Ovary (tissue), 9 donors: ENCODE results near the gene NR3C1. TPM values are rescaled to one million over a fixed set of nuclear protein-coding genes. Genes with fewer than 3 reads are reported as not detected.

Source experiments
- DNase-seq, 5 donors: peaks; one replicate each; pipeline ENCODE4 v3.0.0-alpha.2; 2019 to 2020
- H3K27ac ChIP-seq, 2 donors: fragments of 200-600 bp; one replicate each; pipeline versions ENCODE4 v1.5.1 to v1.8.0; 2019 to 2022
- H3K27me3 ChIP-seq: fragments of 200-600 bp; one replicate; pipeline ENCODE4 v1.8.0; 2022
- H3K36me3 ChIP-seq: fragments of 200-600 bp; sonication (generic); one replicate; pipeline ENCODE4 v1.5.1; 2019
- H3K4me1 ChIP-seq: one replicate; pipeline ENCODE4 v1.8.1; 2013; ENCODE audit warnings: mild to moderate bottlenecking, moderate library complexity; ENCODE audit not compliant: insufficient read depth
- H3K4me3 ChIP-seq: fragments of 200-600 bp; sonication (generic); one replicate; pipeline ENCODE4 v1.5.1; 2017
- H3K9me3 ChIP-seq, 2 donors: fragments of 200-600 bp in 1 of 2; sonication (generic) in 1 of 2; one replicate each; pipeline versions ENCODE4 v1.5.1 to v1.8.1; 2013 to 2019; ENCODE audit warnings: mild to moderate bottlenecking in 1 of 2, moderate library complexity in 1 of 2
- EP300 ChIP-seq: sonication (generic); formaldehyde crosslinking; IDR thresholded peaks from one replicate; pipeline ENCODE4 v1.6.1; 2017; ENCODE audit warnings: antibody characterized with exemption
- POLR2A ChIP-seq: fragments of 450-650 bp; IDR thresholded peaks from one replicate; pipeline ENCODE4 v1.6.1; 2017; ENCODE audit warnings: antibody characterized with exemption, mild to moderate bottlenecking, moderate library complexity
- WGBS, 3 donors: extraction: QIAGEN DNeasy Blood & Tissue Kit in 1 of 3; methylation state at CpG; one replicate each; pipeline versions ENCODE4 v1.1.5 to v1.1.7; 2013 to 2017; 5-methylcytosine and 5-hydroxymethylcytosine counted together
- intact Hi-C, 4 donors: fragments of 100-400 bp; cut with DNase I; formaldehyde crosslinking; loops; one replicate each; pipeline versions ENCODE4 v1.11.0 to v1.15.1; 2022 to 2023
- polyA plus RNA-seq, 2 donors: library from polyadenylated mRNA; stranded (reverse); fragments of 200-250 nt in 1 of 2; fragments of 350-450 nt in 1 of 2; fragmentation: Illumina TruSeq in 1 of 2; extraction: RNeasy Lipid Tissue Mini Kit (QIAGEN cat#74804) in 1 of 2; gene quantifications; one replicate each; pipeline ENCODE4 v1.2.3, GENCODE V29; 2013 to 2014
- total RNA-seq, 7 donors: library from RNA; depleted of rRNA in 2 of 7; stranded (reverse); fragments of >200 nt in 2 of 7; fragmentation: NEBNext Ultra II Directional in 3 of 7; extraction: Animal tissue kit (Norgen Biotek cat#: 25700) in 3 of 7; gene quantifications; one replicate each; pipeline versions ENCODE4 v1.1.0 to v1.2.4, GENCODE V29; 2016 to 2023
- TF ChIP-seq, protein P1 (sequence below), 3 donors: fragments of 450-650 bp in 2 of 3; fragments of 200-600 bp in 1 of 3; IDR thresholded peaks; one replicate each; pipeline versions ENCODE4 v1.5.1 to v1.8.0; 2016 to 2022; ENCODE audit warnings: antibody characterized with exemption in 3 of 3, mild to moderate bottlenecking in 1 of 3
- donor health status: DM: no; HTN: no; CAD: no; lungs with moderate emphysema.
- donor health status: DM: no; HTN: no; CAD: no.
- donor health status: Bipolar disorder and iron deficiency.
- donor health status: DM: yes; HTN: yes; CAD: no.
- donor health status: DM: no; HTN: no; CAD: no.
- donor health status: DM: yes; HTN: yes; CAD: no.

NR3C1 gene
- total and polyA plus RNA-seq, 9 donors, result 15.5 to 54.3 (median 38.4) TPM

DNA sequence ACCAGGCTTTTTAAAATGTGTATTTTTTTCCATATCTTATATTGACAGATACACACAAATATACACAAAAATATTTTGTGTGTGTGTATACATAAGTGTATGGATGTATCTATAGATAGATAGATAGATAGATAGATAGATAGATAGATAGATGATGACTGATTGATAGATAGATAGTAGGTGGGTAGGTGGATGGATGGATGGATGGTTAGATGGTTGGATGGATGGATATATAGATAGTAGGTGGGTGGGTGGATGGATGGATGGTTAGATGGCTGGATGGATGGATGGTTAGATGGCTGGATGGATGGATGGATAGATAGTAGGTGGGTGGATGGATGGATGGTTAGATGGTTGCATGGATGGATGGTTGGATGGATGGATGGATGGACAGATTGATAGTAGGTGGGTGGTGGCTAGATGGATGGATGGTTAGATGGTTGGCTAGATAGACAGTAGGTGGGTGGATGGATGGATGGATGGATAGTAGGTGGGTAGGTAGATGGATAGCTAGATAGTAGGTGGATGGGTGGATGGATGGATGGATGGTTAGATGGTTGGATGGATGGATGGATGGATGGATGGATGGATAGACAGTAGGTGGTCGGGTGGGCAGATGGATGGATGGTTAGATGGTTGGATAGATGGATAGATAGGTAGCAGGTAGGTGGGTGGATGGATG lies 156.2 kb downstream of the NR3C1 start:
- Histone ChIP-seq H3K4me1 (no peaks in the 10 kb centered on the region), H3K36me3 (no peaks in the 10 kb centered on the region), H3K27me3 (no peaks in the 10 kb centered on the region), H3K9me3 (no peaks in the 10 kb centered on the region), H3K27ac (no peak overlapping the region), H3K4me3 (no peak overlapping the region)
- no peak for DNase-seq
- intact Hi-C loops, result no loop called here
- TF ChIP-seq POLR2A (no peak), EP300 (no peak)
- TF ChIP-seq, protein P1, sequence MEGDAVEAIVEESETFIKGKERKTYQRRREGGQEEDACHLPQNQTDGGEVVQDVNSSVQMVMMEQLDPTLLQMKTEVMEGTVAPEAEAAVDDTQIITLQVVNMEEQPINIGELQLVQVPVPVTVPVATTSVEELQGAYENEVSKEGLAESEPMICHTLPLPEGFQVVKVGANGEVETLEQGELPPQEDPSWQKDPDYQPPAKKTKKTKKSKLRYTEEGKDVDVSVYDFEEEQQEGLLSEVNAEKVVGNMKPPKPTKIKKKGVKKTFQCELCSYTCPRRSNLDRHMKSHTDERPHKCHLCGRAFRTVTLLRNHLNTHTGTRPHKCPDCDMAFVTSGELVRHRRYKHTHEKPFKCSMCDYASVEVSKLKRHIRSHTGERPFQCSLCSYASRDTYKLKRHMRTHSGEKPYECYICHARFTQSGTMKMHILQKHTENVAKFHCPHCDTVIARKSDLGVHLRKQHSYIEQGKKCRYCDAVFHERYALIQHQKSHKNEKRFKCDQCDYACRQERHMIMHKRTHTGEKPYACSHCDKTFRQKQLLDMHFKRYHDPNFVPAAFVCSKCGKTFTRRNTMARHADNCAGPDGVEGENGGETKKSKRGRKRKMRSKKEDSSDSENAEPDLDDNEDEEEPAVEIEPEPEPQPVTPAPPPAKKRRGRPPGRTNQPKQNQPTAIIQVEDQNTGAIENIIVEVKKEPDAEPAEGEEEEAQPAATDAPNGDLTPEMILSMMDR (IDR thresholded peaks at IDR 0.05), result no peak
- 85 to 88% (median 86%) methylated on average over 1 of the region's 1 CpG for WGBS, 3 donors

DNA sequence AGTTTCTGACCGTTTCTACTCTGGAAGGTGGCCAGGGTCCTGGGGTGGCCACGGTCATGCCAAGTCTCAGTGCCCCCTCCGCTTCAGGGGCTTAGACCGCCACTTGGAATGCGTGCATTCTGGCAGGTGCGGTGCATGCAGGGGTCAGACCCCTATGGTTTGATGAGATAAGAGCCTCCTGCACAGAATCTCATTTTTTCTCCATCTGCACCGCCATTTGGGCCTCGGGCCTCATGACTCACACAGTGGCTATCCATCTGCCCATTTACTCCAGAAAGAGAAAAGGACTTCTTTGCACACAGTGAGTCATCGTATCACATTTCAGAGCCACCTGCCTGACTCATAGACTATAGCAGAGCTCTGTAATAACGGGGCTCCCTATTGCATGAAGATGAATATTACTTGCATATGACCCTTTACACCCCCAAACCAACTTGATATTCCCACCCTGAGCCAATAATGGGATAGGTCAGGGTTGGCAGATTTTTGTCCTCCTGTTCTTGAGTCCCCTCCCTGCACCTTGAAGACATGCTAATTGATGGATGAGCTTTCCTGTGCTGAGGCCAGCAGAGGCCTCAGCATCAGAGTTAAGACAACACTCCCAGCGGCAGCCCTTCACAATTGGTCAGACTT lies 157.4 kb downstream of the NR3C1 start:
- Histone ChIP-seq H3K9me3 (no peaks in the 10 kb centered on the region), H3K36me3 (no peaks in the 10 kb centered on the region), H3K4me1 (no peaks in the 10 kb centered on the region), H3K4me3 (no peak overlapping the region), H3K27me3 (no peaks in the 10 kb centered on the region), H3K27ac (no peak overlapping the region)
- intact Hi-C loops, result no loop called here
- 90 to 92% (median 90%) methylated on average over 11 of the region's 11 CpGs for WGBS, 3 donors
- TF ChIP-seq POLR2A, result no peak
- TF ChIP-seq, protein P1 (IDR thresholded peaks at IDR 0.05), result no peak
- TF ChIP-seq EP300, result no peak
- DNase-seq, result no peak

DNA sequence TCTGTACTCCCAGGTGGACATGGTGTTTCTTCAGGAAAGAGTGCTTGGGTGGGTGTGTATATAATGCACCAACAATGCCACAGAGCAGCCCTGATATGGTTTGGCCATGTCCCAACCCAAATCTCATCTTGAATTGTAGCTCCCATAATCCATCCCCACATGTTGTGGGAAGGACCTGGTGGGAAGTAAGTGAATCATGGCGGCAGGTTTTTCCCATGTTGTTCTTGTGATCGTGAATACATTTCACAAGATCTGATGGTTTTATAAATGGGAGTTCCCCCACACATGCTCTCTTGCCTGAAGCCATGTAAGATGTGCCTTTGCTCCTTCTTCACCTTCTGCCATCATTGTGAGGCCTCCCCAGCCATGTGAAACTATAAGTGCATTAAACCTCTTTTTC lies 158.5 kb downstream of the NR3C1 start:
- Histone ChIP-seq H3K36me3 (no peaks in the 10 kb centered on the region), H3K4me3 (no peak overlapping the region), H3K4me1 (no peaks in the 10 kb centered on the region), H3K27ac (no peak overlapping the region), H3K27me3 (no peaks in the 10 kb centered on the region), H3K9me3 (no peaks in the 10 kb centered on the region)
- no peak for DNase-seq
- WGBS, 3 donors, result 74 to 94% (median 82%) methylated on average over 2 of the region's 2 CpGs
- TF ChIP-seq EP300 (no peak), POLR2A (no peak)
- TF ChIP-seq, protein P1 (IDR thresholded peaks at IDR 0.05), result no peak
- intact Hi-C loops, result no loop called here

DNA sequence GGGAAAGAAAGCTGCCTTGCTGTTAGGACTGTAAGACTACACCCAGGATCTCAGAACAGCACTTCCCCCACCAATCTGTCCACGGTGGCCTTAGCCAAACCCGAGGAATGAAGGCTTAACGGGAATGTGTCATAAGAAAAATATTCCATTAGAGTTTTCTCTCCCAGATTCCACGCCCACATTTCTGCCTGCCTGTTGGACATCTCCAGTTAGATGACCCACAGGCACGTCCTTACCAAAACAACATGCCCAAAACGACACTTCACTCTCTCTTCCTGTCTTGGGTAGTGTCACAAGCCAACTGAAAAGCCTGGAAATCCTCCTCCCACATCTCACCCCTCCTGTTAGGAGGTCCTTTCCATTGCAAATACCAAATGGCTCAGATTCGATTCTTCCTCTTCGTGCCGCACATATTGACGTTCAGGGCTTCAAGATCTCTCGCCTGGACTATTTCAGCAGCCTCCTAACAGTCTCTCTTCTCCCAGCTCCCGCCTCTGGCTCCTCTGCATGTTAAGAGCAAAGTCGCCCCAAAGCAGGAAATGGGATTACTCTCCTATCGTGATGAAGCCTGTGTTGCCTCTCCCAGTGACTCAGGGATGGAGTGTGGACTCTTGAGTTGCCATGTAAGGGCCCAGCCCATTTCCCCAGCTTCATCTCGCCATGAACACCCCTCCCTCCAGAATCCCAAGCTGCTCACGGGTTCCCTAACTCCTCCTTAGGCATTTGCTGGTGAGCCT lies 159.3 kb downstream of the NR3C1 start:
- DNase-seq, result peak in 2 of 5 donors; percentile 22 to 45
- no peak overlapping the region for H3K4me3 ChIP-seq

More for the DNA sequence above, 159.3 kb downstream of the NR3C1 start:
- Histone ChIP-seq H3K9me3 (no peaks in the 10 kb centered on the region), H3K4me1 (no peaks in the 10 kb centered on the region), H3K27ac (no peak overlapping the region), H3K27me3 (no peaks in the 10 kb centered on the region), H3K36me3 (no peaks in the 10 kb centered on the region)
- TF ChIP-seq, protein P1 (IDR thresholded peaks at IDR 0.05), result no peak
- 43 to 60% (median 52%) methylated on average over 16 of the region's 16 CpGs for WGBS, 3 donors
- intact Hi-C loops, result no loop called here
